CD4-positive, alpha-beta T cell (primary cell): Measurements from ENCODE around the gene WBP1L. TPM values are rescaled to one million over a fixed set of nuclear protein-coding genes. Genes with fewer than 3 reads are reported as not detected.

Experiments used
- ATAC-seq: fragments of 200-7000 bp; cut with Tn5 transposase; one replicate; pipeline ENCODE4 v1.10.0; 2022; ENCODE audit warnings: mild to moderate bottlenecking; ENCODE audit not compliant: poor library complexity
- CTCF ChIA-PET: fragments of 350-600 bp; sonication (Branson Sonifier 250); formaldehyde crosslinking; loops from one replicate; lab custom pipeline; 2021; ENCODE audit warnings: antibody characterized with exemption, inconsistent platforms; lab: Charles Lee
- POLR2A ChIA-PET: fragments of 350-600 bp; sonication (Branson Sonifier 250); formaldehyde crosslinking; loops from one replicate; lab custom pipeline; 2021; ENCODE audit warnings: antibody characterized with exemption, inconsistent platforms; lab: Charles Lee
- DNase-seq, 14 experiments: peaks; one replicate each; pipeline ENCODE4 v3.0.0-alpha.2; 2013 to 2020; ENCODE audit warnings: mixed read lengths in 2 of 14
- H3K27ac ChIP-seq, 2 donors: one replicate each; pipeline versions ENCODE4 v1.5.1 to v1.7.0; 2013; ENCODE audit warnings: low read length in 2 of 2, low read depth in 1 of 2, mild to moderate bottlenecking in 1 of 2
- H3K27me3 ChIP-seq, 2 experiments: 1 replicate in 1 of 2; 2 replicates in 1 of 2; pipeline versions ENCODE4 v1.6.1 to v1.7.0; 2013; ENCODE audit warnings: low read length in 2 of 2, control low read depth in 1 of 2, mild to moderate bottlenecking in 1 of 2, moderate library complexity in 1 of 2; ENCODE audit not compliant: insufficient read depth in 2 of 2, control insufficient read depth in 1 of 2
- H3K36me3 ChIP-seq: one replicate; pipeline ENCODE4 v1.6.1; 2013; ENCODE audit warnings: low read length, control low read depth; ENCODE audit not compliant: insufficient read depth
- H3K4me1 ChIP-seq: one replicate; pipeline ENCODE4 v1.6.1; 2013; ENCODE audit warnings: low read length, control low read depth; ENCODE audit not compliant: insufficient read depth
- H3K4me3 ChIP-seq: one replicate; pipeline ENCODE4 v1.5.1; 2013; ENCODE audit warnings: mild to moderate bottlenecking, low read length, moderate library complexity
- H3K9me3 ChIP-seq, 2 experiments: 1 replicate in 1 of 2; 2 replicates in 1 of 2; pipeline versions ENCODE4 v1.6.1 to v1.7.0; 2013; ENCODE audit warnings: low read length in 2 of 2, mild to moderate bottlenecking in 2 of 2, control low read depth in 1 of 2, moderate library complexity in 1 of 2; ENCODE audit not compliant: control insufficient read depth in 1 of 2, insufficient read depth in 1 of 2
- H3K27ac Mint-ChIP-seq: one replicate; pipeline ENCODE4 v1.8.0; 2020; ENCODE audit warnings: mixed read lengths
- H3K27me3 Mint-ChIP-seq: one replicate; pipeline ENCODE4 v1.8.0; 2021; ENCODE audit warnings: mixed read lengths
- H3K36me3 Mint-ChIP-seq: one replicate; pipeline ENCODE4 v1.8.0; 2021; ENCODE audit warnings: low read depth, mixed read lengths
- H3K4me1 Mint-ChIP-seq: one replicate; pipeline ENCODE4 v1.8.0; 2021; ENCODE audit warnings: low read depth, mixed read lengths
- H3K4me3 Mint-ChIP-seq: one replicate; pipeline ENCODE4 v1.8.0; 2020; ENCODE audit warnings: mild to moderate bottlenecking, mixed read lengths
- H3K9me3 Mint-ChIP-seq: one replicate; pipeline ENCODE4 v1.8.0; 2020; ENCODE audit warnings: mixed read lengths
- CTCF ChIP-seq: fragments of 200-600 bp; IDR thresholded peaks from one replicate; pipeline ENCODE4 v1.8.0; 2022; ENCODE audit warnings: antibody characterized with exemption, mild to moderate bottlenecking
- intact Hi-C, 2 experiments: fragments of 100-400 bp; cut with DNase I in 1 of 2; cut with micrococcal nuclease in 1 of 2; formaldehyde crosslinking; loops; one replicate each; pipeline versions ENCODE4 v1.15.1 to v1.9.0; 2023 to 2025; cut with DNase I, micrococcal nuclease
- total RNA-seq, 174 experiments: library from RNA in 2 of 174; stranded (reverse) in 2 of 174; gene quantifications; one replicate each; pipeline ENCODE4 v1.2.3 and lab custom pipeline; 2021 to 2026

The WBP1L gene
- total RNA-seq, 2 experiments from 2014 or later = 6.1 to 6.5 TPM

GRCh38 chr10:102732661-102733060 lies 11.1 kb upstream of the WBP1L start:
- ATAC-seq = no peak
- Mint-ChIP-seq H3K27ac (no peak overlapping the region), H3K4me1 (peaks cover 8% of the 10 kb centered on the region), H3K36me3 (peaks cover 59% of the 10 kb centered on the region), H3K4me3 (no peak overlapping the region), H3K27me3 (no peaks in the 10 kb centered on the region), H3K9me3 (no peaks in the 10 kb centered on the region)
- H3K36me3 ChIP-seq = peaks cover 38% of the 10 kb centered on the region
- no peak for TF ChIP-seq CTCF
- H3K9me3 ChIP-seq = no peaks in the 10 kb centered on the region
- intact Hi-C loops = no loop called here
- DNase-seq = no peak
- H3K27me3 ChIP-seq = no peaks in the 10 kb centered on the region
- no peak overlapping the region for H3K4me3 ChIP-seq
- H3K27ac ChIP-seq = no peak overlapping the region
- ChIA-PET POLR2A (no interaction called here), CTCF (no interaction called here)
- H3K4me1 ChIP-seq = peaks cover 4% of the 10 kb centered on the region

GRCh38 chr10:102735065-102735562 lies 8.6 kb upstream of the WBP1L start:
- ATAC-seq (no peak), DNase-seq (no peak)
- Histone ChIP-seq H3K9me3 (no peaks in the 10 kb centered on the region), H3K27me3 (no peaks in the 10 kb centered on the region), H3K27ac (no peak overlapping the region), H3K36me3 (peaks cover 16% of the 10 kb centered on the region), H3K4me3 (no peak overlapping the region), H3K4me1 (no peaks in the 10 kb centered on the region)
- no peak overlapping the region for H3K4me3 Mint-ChIP-seq
- H3K27ac Mint-ChIP-seq = no peak overlapping the region
- CTCF ChIA-PET = no interaction called here
- H3K9me3 Mint-ChIP-seq = no peaks in the 10 kb centered on the region
- intact Hi-C loops = no loop called here
- POLR2A ChIA-PET = no interaction called here
- H3K4me1 Mint-ChIP-seq = no peaks in the 10 kb centered on the region
- TF ChIP-seq CTCF = no peak
- peaks cover 43% of the 10 kb centered on the region for H3K36me3 Mint-ChIP-seq
- H3K27me3 Mint-ChIP-seq = no peaks in the 10 kb centered on the region

GRCh38 chr10:102738692-102739121 lies 5.0 kb upstream of the WBP1L start:
- ATAC-seq = no peak
- peaks cover 11% of the 10 kb centered on the region for H3K36me3 ChIP-seq
- no peak for TF ChIP-seq CTCF
- POLR2A ChIA-PET = interaction anchor here (1.0 kb wide), 1 partner anchor 93 kb away, joined by 3 read pairs; no protein-coding TSS in a partner anchor
- Mint-ChIP-seq H3K36me3 (peaks cover 25% of the 10 kb centered on the region), H3K9me3 (no peaks in the 10 kb centered on the region), H3K27ac (no peak overlapping the region), H3K4me3 (no peak overlapping the region), H3K27me3 (no peaks in the 10 kb centered on the region), H3K4me1 (peaks cover 11% of the 10 kb centered on the region)
- intact Hi-C loops = no loop called here
- no peak overlapping the region for H3K27ac ChIP-seq
- peaks cover 7% of the 10 kb centered on the region for H3K4me1 ChIP-seq
- DNase-seq = no peak
- no peaks in the 10 kb centered on the region for H3K9me3 ChIP-seq
- H3K4me3 ChIP-seq = no peak overlapping the region
- CTCF ChIA-PET = no interaction called here
- H3K27me3 ChIP-seq = no peaks in the 10 kb centered on the region
